GM10248 (cell line): ENCODE measurements around the gene TNIK.

Experiments used
- CTCF ChIA-PET: fragments of 300-600 bp; sonication (Branson Sonifier 250); formaldehyde crosslinking; extraction: SDS; loops from one replicate; lab custom pipeline; 2021; ENCODE audit warnings: antibody characterized with exemption; lab: Yijun Ruan, JAX
- POLR2A ChIA-PET: fragments of 350-650 bp; sonication (Branson Sonifier 250); formaldehyde crosslinking; extraction: SDS; loops from one replicate; lab custom pipeline; 2020; ENCODE audit warnings: antibody characterized with exemption; lab: Yijun Ruan, JAX
- DNase-seq: peaks from one replicate; pipeline ENCODE4 v3.0.0; 2012; ENCODE audit errors: extremely low spot score
- TF ChIP-seq, protein P1 (sequence below): IDR thresholded peaks from 2 replicates; pipeline ENCODE4 v1.5.1; 2012; ENCODE audit warnings: mild to moderate bottlenecking, low read depth; ENCODE audit errors: extremely low read depth, missing control alignments, control extremely low read depth

TNIK gene

DNA sequence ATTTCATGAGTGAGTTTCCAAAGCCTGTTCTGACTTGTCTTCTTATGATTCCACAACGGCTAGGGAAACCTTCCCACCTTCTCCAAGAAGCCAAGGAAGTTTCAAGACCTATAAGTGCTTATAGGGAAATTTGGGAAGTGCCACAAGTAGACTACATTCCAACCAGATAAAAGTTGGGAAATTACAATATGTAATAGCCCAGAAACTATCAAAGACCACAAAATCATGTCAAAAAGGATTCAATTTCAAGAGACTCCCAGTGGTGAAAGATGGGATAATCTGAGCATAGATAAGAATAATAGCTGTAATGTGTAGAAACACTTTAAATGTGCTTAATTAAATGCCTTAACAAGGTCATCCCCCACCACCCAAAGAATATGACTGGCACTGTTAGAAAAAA, 264.5 kb downstream of the TNIK start:
- no peak for DNase-seq
- ChIA-PET POLR2A (no interaction called here), CTCF (interaction anchor here (0.7 kb wide), 1 partner anchor 9 kb away, joined by 3 read pairs; no protein-coding TSS in a partner anchor)
- TF ChIP-seq, protein P1, sequence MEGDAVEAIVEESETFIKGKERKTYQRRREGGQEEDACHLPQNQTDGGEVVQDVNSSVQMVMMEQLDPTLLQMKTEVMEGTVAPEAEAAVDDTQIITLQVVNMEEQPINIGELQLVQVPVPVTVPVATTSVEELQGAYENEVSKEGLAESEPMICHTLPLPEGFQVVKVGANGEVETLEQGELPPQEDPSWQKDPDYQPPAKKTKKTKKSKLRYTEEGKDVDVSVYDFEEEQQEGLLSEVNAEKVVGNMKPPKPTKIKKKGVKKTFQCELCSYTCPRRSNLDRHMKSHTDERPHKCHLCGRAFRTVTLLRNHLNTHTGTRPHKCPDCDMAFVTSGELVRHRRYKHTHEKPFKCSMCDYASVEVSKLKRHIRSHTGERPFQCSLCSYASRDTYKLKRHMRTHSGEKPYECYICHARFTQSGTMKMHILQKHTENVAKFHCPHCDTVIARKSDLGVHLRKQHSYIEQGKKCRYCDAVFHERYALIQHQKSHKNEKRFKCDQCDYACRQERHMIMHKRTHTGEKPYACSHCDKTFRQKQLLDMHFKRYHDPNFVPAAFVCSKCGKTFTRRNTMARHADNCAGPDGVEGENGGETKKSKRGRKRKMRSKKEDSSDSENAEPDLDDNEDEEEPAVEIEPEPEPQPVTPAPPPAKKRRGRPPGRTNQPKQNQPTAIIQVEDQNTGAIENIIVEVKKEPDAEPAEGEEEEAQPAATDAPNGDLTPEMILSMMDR = no peak

DNA sequence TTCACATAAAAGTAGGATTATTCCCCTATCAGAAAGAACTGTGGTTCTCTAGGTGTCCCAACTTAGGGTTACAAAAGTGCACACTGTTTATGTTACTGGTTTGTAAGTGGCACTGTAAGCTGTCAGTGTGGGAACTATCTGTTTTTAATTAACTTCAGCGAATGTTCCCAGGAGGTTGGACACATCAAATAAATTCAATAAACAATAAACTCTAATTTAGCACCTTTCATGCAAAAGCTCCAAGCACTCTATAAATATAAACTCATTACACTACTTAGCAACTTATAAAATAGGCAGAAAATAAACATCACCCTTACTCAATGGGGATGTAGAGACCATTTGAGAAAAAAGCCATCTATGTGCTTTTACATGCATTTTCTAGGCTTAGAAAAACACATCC, 265.2 kb downstream of the TNIK start:
- no peak for DNase-seq
- TF ChIP-seq, protein P1 = no peak
- ChIA-PET POLR2A (no interaction called here), CTCF (no interaction called here)

- no peak for DNase-seq
- ChIA-PET POLR2A (no interaction called here), CTCF (interaction anchor here (0.7 to 1.3 kb wide), 8 partner anchors 9 to 579 kb away, joined by 3 to 4 read pairs (median 3); no protein-coding TSS in a partner anchor)
- TF ChIP-seq, protein P1 = no peak
Observed at GRCh38 chr3:171193693-171194092, 266.5 kb downstream of the TNIK start.

GRCh38 chr3:171192176-171192854, 267.9 kb downstream of the TNIK start:
- CTCF ChIA-PET = interaction anchor here (1.0 kb wide), 1 partner anchor 10 kb away, joined by 3 read pairs; no protein-coding TSS in a partner anchor
- POLR2A ChIA-PET = no interaction called here
- TF ChIP-seq, protein P1 = no peak
- no peak for DNase-seq

GRCh38 chr3:171190668-171191067, 269.5 kb downstream of the TNIK start:
- no peak for DNase-seq

DNA sequence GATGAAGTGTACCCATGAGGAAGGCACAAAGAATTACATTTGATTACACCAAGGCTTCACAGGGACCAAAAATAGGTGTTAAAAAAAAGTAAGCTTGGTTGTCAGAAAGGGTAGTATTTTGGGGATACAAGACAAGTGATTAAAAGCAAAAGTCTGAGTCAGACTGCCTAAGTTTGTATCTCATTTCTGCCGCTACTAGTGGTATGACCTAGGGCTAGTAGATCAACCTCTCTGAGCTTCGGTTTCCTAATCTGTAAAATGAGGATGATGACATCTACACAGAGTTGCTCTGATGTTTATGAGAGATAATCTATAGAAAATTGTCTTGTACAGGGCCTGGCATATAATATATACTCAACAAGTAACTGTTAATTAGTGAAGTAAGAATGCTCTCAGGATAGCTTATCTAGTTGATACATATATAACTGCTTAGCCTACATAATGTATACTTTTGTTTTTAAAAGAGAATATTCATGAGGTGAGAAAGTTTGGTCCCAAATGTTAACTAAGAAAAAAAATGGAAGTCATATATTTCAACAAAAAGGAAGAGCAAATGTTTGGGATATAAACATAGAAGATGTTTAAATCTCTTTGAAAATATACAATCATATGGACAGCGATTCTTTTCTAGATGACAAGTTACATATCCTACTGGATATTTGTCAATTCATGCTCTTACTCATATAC, 270.7 kb downstream of the TNIK start:
- DNase-seq = peak; percentile 14
- POLR2A ChIA-PET = no interaction called here
- CTCF ChIA-PET = interaction anchor here (0.8 to 5.1 kb wide), 9 partner anchors 9 to 376 kb away, joined by 3 to 25 read pairs (median 3); no protein-coding TSS in a partner anchor
- TF ChIP-seq, protein P1 = no peak

More at GRCh38 chr3:171190668-171191067, 269.5 kb downstream of the TNIK start:
- TF ChIP-seq, protein P1 = no peak
- CTCF ChIA-PET = interaction anchor here (1.1 to 5.1 kb wide), 2 partner anchors 133 to 374 kb away, joined by 3 to 25 read pairs; no protein-coding TSS in a partner anchor
- POLR2A ChIA-PET = no interaction called here
